MCF 10A (cell line): Measurements from ENCODE around the gene MALSU1. TPM values are rescaled to one million over a fixed set of nuclear protein-coding genes. Genes with fewer than 3 reads are reported as not detected.
A peak's percentile ranks its signal among the peaks of the same experiment; 100 is the strongest.

ENCODE experiments used
- BruUV-seq: library from RNA; stranded (reverse); fragments of 400-500 nt; replicated peaks from 2 replicates; lab custom pipeline; 2021; lab: Mats Ljungman, UMichigan
- CTCF ChIA-PET: fragments of 300-600 bp; sonication (Branson Sonifier 250); formaldehyde crosslinking; extraction: SDS; loops from one replicate; lab custom pipeline; 2021; ENCODE audit warnings: antibody characterized with exemption, inconsistent platforms; lab: Yijun Ruan, JAX
- POLR2A ChIA-PET: fragments of 300-600, 350-650 bp; sonication (Branson Sonifier 250); formaldehyde crosslinking; extraction: SDS; loops from one replicate; lab custom pipeline; 2020; ENCODE audit warnings: antibody characterized with exemption, inconsistent platforms; lab: Yijun Ruan, JAX
- DNase-seq: peaks from one replicate; pipeline ENCODE4 v3.0.0-alpha.2; 2018; ENCODE audit not compliant: unreplicated experiment
- H3K27ac Mint-ChIP-seq: one replicate; pipeline ENCODE4 v1.8.0; 2022; ENCODE audit warnings: mild to moderate bottlenecking, low read depth, mixed read lengths; ENCODE audit not compliant: unreplicated experiment
- H3K27me3 Mint-ChIP-seq: one replicate; pipeline ENCODE4 v1.8.0; 2022; ENCODE audit warnings: mixed read lengths; ENCODE audit not compliant: insufficient read depth, unreplicated experiment
- H3K36me3 Mint-ChIP-seq: one replicate; pipeline ENCODE4 v1.8.0; 2022; ENCODE audit warnings: mild to moderate bottlenecking, moderate library complexity, mixed read lengths; ENCODE audit not compliant: insufficient read depth, unreplicated experiment
- H3K4me1 Mint-ChIP-seq: one replicate; pipeline ENCODE4 v1.8.0; 2022; ENCODE audit warnings: mixed read lengths; ENCODE audit not compliant: insufficient read depth, unreplicated experiment
- H3K4me3 Mint-ChIP-seq: one replicate; pipeline ENCODE4 v1.8.0; 2022; ENCODE audit warnings: mild to moderate bottlenecking, moderate library complexity, mixed read lengths; ENCODE audit not compliant: unreplicated experiment
- H3K9me3 Mint-ChIP-seq: one replicate; pipeline ENCODE4 v1.8.0; 2022; ENCODE audit warnings: mixed read lengths; ENCODE audit not compliant: unreplicated experiment
- intact Hi-C: fragments of 100-400 bp; cut with micrococcal nuclease; formaldehyde crosslinking; loops from 2 replicates; pipeline ENCODE4 v1.14.1; 2022
- total RNA-seq: library from RNA; stranded (reverse); gene quantifications from 2 replicates; pipeline ENCODE4 v1.2.3, GENCODE V29; 2022
- TF ChIP-seq, protein P1 (sequence below): fragments of 200-600 bp; IDR thresholded peaks from one replicate; pipeline ENCODE4 v1.8.0; 2022; ENCODE audit warnings: antibody characterized with exemption, mild to moderate bottlenecking; ENCODE audit not compliant: unreplicated experiment

The MALSU1 gene
- total RNA-seq, 1 experiment from 2014 or later: 64.8 TPM

DNA sequence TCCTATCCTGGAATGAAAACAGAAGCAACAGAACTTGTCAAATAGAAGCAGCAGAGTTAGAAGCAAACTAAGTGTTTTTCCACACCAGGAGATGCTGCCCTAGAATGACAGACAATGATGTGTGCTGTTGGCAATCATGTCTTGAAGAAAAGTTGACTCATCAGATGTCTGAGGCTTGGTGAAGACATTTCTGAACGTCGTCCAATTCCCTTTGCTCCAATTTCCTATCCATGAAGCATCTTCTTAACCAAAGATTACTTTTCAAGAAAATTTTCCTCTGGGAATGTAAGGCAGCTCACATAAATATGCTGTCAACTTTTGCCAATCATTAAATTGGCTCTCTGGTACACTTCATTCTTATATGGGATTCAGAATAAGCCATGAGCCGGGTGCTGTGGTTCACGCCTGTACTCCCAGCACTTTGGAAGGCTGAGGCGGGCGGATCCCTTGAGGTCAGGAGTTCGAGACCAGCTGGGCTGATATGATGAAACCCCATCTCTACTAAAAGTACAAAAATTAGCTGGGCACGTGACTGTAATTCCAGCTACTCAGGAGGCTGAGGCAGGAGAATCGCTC lies 34.6 kb downstream of the MALSU1 start:
- BruUV-seq: no TSS peak
- H3K4me1 Mint-ChIP-seq: peaks cover 33% of the 10 kb centered on the region
- intact Hi-C loops: loop anchor here (1.0 kb wide), 1 partner anchor 24 kb away; no protein-coding TSS in a partner anchor
- H3K27me3 Mint-ChIP-seq: no peaks in the 10 kb centered on the region
- peak overlapping the region; percentile 61 for H3K27ac Mint-ChIP-seq
- H3K9me3 Mint-ChIP-seq: no peaks in the 10 kb centered on the region
- no peak overlapping the region for H3K4me3 Mint-ChIP-seq
- CTCF ChIA-PET: interaction anchor here (0.7 to 1.6 kb wide), 5 partner anchors 14 to 203 kb away, joined by 3 to 5 read pairs (median 3); no protein-coding TSS in a partner anchor
- peak; percentile 95 for DNase-seq
- TF ChIP-seq, protein P1, sequence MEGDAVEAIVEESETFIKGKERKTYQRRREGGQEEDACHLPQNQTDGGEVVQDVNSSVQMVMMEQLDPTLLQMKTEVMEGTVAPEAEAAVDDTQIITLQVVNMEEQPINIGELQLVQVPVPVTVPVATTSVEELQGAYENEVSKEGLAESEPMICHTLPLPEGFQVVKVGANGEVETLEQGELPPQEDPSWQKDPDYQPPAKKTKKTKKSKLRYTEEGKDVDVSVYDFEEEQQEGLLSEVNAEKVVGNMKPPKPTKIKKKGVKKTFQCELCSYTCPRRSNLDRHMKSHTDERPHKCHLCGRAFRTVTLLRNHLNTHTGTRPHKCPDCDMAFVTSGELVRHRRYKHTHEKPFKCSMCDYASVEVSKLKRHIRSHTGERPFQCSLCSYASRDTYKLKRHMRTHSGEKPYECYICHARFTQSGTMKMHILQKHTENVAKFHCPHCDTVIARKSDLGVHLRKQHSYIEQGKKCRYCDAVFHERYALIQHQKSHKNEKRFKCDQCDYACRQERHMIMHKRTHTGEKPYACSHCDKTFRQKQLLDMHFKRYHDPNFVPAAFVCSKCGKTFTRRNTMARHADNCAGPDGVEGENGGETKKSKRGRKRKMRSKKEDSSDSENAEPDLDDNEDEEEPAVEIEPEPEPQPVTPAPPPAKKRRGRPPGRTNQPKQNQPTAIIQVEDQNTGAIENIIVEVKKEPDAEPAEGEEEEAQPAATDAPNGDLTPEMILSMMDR: no peak
- POLR2A ChIA-PET: interaction anchor here (0.7 to 6.6 kb wide), 11 partner anchors 14 to 1401 kb away, joined by 3 to 88 read pairs (median 4); partner anchors contain the start of gene MALSU1
- H3K36me3 Mint-ChIP-seq: peaks cover 30% of the 10 kb centered on the region

DNA sequence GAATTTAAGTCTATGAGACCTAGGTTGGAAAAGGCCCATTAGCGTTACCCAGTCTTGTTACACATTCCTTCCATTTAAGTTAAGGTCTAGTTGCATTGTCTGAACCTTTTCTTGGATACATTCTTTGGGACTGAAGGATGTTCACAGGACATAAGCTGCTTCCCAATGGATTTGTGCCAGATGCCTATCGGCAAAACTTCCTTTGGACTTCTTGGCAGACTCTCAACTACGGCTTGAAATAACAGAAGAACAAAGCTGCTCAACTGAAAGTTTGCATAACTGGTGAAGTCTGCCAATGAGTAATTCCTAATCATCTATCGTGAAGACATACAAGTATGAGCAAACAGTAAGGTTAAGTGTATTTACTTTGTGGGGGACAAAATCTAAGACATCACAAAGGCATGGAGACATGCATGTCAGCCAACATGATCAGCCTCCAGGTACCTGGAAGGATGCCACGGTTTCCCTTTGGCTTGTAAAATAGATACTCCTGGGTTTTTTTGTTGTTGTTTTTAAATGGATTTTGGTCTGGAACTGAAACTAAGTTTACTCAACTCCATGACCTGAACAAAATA lies 35.4 kb downstream of the MALSU1 start:
- CTCF ChIA-PET: interaction anchor here (0.5 to 1.5 kb wide), 3 partner anchors 58 to 120 kb away, joined by 3 read pairs; no protein-coding TSS in a partner anchor
- Mint-ChIP-seq H3K4me1 (peaks cover 33% of the 10 kb centered on the region), H3K4me3 (peak overlapping the region; percentile 25), H3K27ac (peak overlapping the region; percentile 61), H3K9me3 (no peaks in the 10 kb centered on the region), H3K36me3 (peaks cover 30% of the 10 kb centered on the region), H3K27me3 (no peaks in the 10 kb centered on the region)
- POLR2A ChIA-PET: interaction anchor here (0.7 to 6.6 kb wide), 11 partner anchors 14 to 1401 kb away, joined by 3 to 88 read pairs (median 4); partner anchors contain the start of gene MALSU1
- TF ChIP-seq, protein P1: no peak
- BruUV-seq: no TSS peak
- intact Hi-C loops: no loop called here
- peak; percentile 99 for DNase-seq

DNA sequence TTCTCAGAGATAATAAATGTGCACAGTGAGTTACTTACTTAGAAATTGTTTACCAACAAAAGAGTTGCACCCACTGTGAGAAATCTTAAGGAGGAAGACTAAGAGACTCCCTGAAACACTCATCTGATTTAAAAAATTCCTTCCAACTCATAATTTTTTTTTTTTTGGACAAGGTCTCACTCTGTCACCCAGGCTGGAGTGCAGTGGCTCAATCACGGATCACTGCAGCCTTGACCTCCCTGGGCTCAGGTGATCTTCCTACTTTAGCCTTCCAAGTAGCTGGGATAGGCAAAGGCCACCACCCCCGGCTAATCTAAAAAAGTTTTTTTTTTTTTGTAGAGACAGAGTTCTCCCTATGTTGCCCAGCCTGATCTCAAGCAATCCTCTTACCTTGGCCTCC lies 36.0 kb downstream of the MALSU1 start:
- Mint-ChIP-seq H3K27me3 (no peaks in the 10 kb centered on the region), H3K4me1 (peaks cover 33% of the 10 kb centered on the region), H3K9me3 (no peaks in the 10 kb centered on the region), H3K27ac (peak overlapping the region; percentile 61), H3K4me3 (peak overlapping the region; percentile 25), H3K36me3 (peaks cover 29% of the 10 kb centered on the region)
- TF ChIP-seq, protein P1: no peak
- CTCF ChIA-PET: interaction anchor here (0.5 to 1.5 kb wide), 4 partner anchors 10 to 120 kb away, joined by 3 to 4 read pairs (median 3); no protein-coding TSS in a partner anchor
- intact Hi-C loops: no loop called here
- POLR2A ChIA-PET: interaction anchor here (1.1 to 6.6 kb wide), 9 partner anchors 13 to 99 kb away, joined by 3 to 88 read pairs (median 4); partner anchors contain the start of gene MALSU1
- DNase-seq: no peak
- BruUV-seq: no TSS peak

DNA sequence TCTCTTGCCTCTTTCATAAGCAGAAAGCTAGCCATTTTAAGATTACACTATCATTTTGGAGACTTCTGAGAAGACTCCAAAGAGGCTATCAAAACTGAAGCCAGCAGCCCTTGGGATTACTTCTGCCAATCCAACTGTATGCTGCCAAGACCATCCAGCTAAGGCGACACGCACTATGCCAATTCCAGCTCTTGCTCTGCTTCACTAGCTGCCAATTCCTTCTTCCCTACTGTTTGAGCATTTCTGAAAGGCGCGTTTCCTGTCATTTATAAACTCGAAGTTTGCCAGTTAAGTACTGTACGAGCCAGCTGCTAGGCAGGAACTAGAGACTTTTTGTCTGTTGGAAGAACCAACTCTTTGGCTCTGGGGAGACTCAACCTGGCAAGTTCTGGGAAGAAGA lies 36.5 kb downstream of the MALSU1 start:
- peaks cover 33% of the 10 kb centered on the region for H3K4me1 Mint-ChIP-seq
- peaks cover 31% of the 10 kb centered on the region for H3K36me3 Mint-ChIP-seq
- CTCF ChIA-PET: interaction anchor here (0.6 to 1.3 kb wide), 2 partner anchors 9 to 115 kb away, joined by 3 to 4 read pairs; no protein-coding TSS in a partner anchor
- intact Hi-C loops: no loop called here
- TF ChIP-seq, protein P1: no peak
- no peaks in the 10 kb centered on the region for H3K27me3 Mint-ChIP-seq
- no peak overlapping the region for H3K4me3 Mint-ChIP-seq
- BruUV-seq: no TSS peak
- no peaks in the 10 kb centered on the region for H3K9me3 Mint-ChIP-seq
- POLR2A ChIA-PET: interaction anchor here (0.6 to 6.6 kb wide), 5 partner anchors 13 to 736 kb away, joined by 3 to 88 read pairs (median 19); partner anchors contain the start of gene MALSU1
- H3K27ac Mint-ChIP-seq: no peak overlapping the region
- no peak for DNase-seq
